Hepatocyte (in vitro differentiated cells): Measurements from ENCODE around the gene LIX1. TPM values are rescaled to one million over a fixed set of nuclear protein-coding genes. Genes with fewer than 3 reads are reported as not detected.

ENCODE experiments used
- DNase-seq: peaks from one replicate; pipeline ENCODE4 v3.0.0-alpha.2; 2016; ENCODE audit warnings: low spot score
- H2AFZ ChIP-seq: fragments of 200-600 bp; sonication (generic); 2 replicates; pipeline ENCODE4 v1.6.0; 2016; ENCODE audit warnings: antibody characterized with exemption, mild to moderate bottlenecking
- H3K27ac ChIP-seq: fragments of 200-600 bp; sonication (generic); 2 replicates; pipeline ENCODE4 v1.5.1; 2016; ENCODE audit warnings: mild to moderate bottlenecking
- H3K27me3 ChIP-seq: fragments of 200-600 bp; sonication (generic); 2 replicates; pipeline ENCODE4 v1.6.1; 2016
- H3K36me3 ChIP-seq: fragments of 200-600 bp; sonication (generic); replicated peaks from 2 replicates; pipeline ENCODE4 v1.5.1; 2016; ENCODE audit warnings: low read depth; ENCODE audit not compliant: insufficient read depth
- H3K4me1 ChIP-seq: fragments of 200-600 bp; sonication (generic); 2 replicates; pipeline ENCODE4 v1.5.1; 2016; ENCODE audit warnings: mild to moderate bottlenecking, moderate library complexity; ENCODE audit not compliant: insufficient read depth
- H3K4me2 ChIP-seq: fragments of 200-600 bp; sonication (generic); 2 replicates; pipeline ENCODE4 v1.6.0; 2016
- H3K4me3 ChIP-seq: fragments of 200-600 bp; sonication (generic); 2 replicates; pipeline ENCODE4 v1.5.1; 2016; ENCODE audit warnings: mild to moderate bottlenecking
- H3K79me2 ChIP-seq: fragments of 200-600 bp; sonication (generic); 2 replicates; pipeline ENCODE4 v1.6.0; 2017; ENCODE audit warnings: mild to moderate bottlenecking
- H3K9me2 ChIP-seq: fragments of 200-600 bp; sonication (generic); replicated peaks from 2 replicates; pipeline ENCODE4 v1.6.0; 2017; ENCODE audit warnings: mild to moderate bottlenecking; ENCODE audit not compliant: insufficient read depth
- H3K9me3 ChIP-seq: fragments of 200-600 bp; sonication (generic); 2 replicates; pipeline ENCODE4 v1.5.1; 2016; ENCODE audit warnings: low read depth, mild to moderate bottlenecking
- H4K20me1 ChIP-seq: fragments of 200-600 bp; sonication (generic); 2 replicates; pipeline ENCODE4 v1.6.0; 2016; ENCODE audit warnings: mild to moderate bottlenecking; ENCODE audit not compliant: insufficient read depth, poor library complexity, severe bottlenecking
- EZH2 ChIP-seq: fragments of 200-600 bp; sonication (generic); IDR thresholded peaks from 2 replicates; pipeline ENCODE4 v1.6.1; 2016; ENCODE audit warnings: antibody characterized with exemption, mild to moderate bottlenecking, borderline replicate concordance
- EZH2phosphoT487 ChIP-seq: fragments of 200-600 bp; sonication (generic); IDR thresholded peaks from one replicate; pipeline ENCODE4 v1.6.1; 2018; ENCODE audit warnings: antibody characterized with exemption, mild to moderate bottlenecking, low read depth, moderate library complexity; ENCODE audit not compliant: unreplicated experiment, severe bottlenecking
- WGBS: methylation state at CpG from one replicate; pipeline ENCODE4 v1.1.6; 2016; ENCODE audit warnings: low lambda C conversion rate; ENCODE audit errors: missing lambda C conversion rate; 5-methylcytosine and 5-hydroxymethylcytosine counted together
- polyA plus RNA-seq: library from polyadenylated mRNA; unstranded; fragments of >200 nt; fragmentation: Nextera tagmentation; extraction: Ambion mirVana; gene quantifications from 2 replicates; pipeline ENCODE4 v1.2.1, GENCODE V29; 2016
- total RNA-seq: library from RNA; depleted of rRNA; stranded (reverse); fragments of >200 nt; gene quantifications from 2 replicates; pipeline ENCODE4 v1.2.3, GENCODE V29; 2014
- TF ChIP-seq, protein P1 (sequence below): fragments of 200-600 bp; sonication (generic); IDR thresholded peaks from 2 replicates; pipeline ENCODE4 v1.5.1; 2016; ENCODE audit warnings: antibody characterized with exemption, mild to moderate bottlenecking; ENCODE audit not compliant: poor library complexity

The LIX1 gene
- total and polyA plus RNA-seq, 2 experiments from 2014 or later, result 4.3 to 6.2 TPM

DNA sequence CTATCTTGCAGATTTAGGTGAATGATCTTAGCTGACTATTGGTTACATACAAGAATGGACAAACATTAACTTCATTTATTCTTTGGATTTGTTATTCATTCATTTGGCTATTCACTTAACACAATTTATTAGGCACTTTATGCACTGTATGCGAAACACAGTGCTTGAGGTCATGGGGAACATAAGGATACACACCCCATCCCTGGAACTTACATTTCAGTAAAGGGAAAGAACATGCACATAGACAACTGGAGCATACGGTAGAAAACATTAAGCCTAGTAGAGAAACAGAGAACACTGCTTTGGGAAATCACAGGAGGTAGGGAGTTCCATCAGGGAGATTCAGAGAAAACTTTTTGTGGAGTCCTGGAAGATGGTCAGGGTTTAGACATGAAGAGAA lies 22.2 kb downstream of the LIX1 start:
- 72% methylated on average over 2 of the region's 2 CpGs for WGBS
- H3K4me1 ChIP-seq, result peaks cover 4% of the 10 kb centered on the region
- H4K20me1 ChIP-seq, result no peaks in the 10 kb centered on the region
- no peaks in the 10 kb centered on the region for H3K9me2 ChIP-seq
- no peak overlapping the region for H3K4me2 ChIP-seq
- no peak for TF ChIP-seq EZH2
- no peak for TF ChIP-seq EZH2phosphoT487
- TF ChIP-seq, protein P1, sequence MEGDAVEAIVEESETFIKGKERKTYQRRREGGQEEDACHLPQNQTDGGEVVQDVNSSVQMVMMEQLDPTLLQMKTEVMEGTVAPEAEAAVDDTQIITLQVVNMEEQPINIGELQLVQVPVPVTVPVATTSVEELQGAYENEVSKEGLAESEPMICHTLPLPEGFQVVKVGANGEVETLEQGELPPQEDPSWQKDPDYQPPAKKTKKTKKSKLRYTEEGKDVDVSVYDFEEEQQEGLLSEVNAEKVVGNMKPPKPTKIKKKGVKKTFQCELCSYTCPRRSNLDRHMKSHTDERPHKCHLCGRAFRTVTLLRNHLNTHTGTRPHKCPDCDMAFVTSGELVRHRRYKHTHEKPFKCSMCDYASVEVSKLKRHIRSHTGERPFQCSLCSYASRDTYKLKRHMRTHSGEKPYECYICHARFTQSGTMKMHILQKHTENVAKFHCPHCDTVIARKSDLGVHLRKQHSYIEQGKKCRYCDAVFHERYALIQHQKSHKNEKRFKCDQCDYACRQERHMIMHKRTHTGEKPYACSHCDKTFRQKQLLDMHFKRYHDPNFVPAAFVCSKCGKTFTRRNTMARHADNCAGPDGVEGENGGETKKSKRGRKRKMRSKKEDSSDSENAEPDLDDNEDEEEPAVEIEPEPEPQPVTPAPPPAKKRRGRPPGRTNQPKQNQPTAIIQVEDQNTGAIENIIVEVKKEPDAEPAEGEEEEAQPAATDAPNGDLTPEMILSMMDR, result no peak
- H3K27ac ChIP-seq, result no peak overlapping the region
- H3K79me2 ChIP-seq, result no peaks in the 10 kb centered on the region
- H3K4me3 ChIP-seq, result no peak overlapping the region
- no peaks in the 10 kb centered on the region for H3K36me3 ChIP-seq
- no peak for DNase-seq
- H3K9me3 ChIP-seq, result no peaks in the 10 kb centered on the region
- H2AFZ ChIP-seq, result no peak overlapping the region
- no peaks in the 10 kb centered on the region for H3K27me3 ChIP-seq

DNA sequence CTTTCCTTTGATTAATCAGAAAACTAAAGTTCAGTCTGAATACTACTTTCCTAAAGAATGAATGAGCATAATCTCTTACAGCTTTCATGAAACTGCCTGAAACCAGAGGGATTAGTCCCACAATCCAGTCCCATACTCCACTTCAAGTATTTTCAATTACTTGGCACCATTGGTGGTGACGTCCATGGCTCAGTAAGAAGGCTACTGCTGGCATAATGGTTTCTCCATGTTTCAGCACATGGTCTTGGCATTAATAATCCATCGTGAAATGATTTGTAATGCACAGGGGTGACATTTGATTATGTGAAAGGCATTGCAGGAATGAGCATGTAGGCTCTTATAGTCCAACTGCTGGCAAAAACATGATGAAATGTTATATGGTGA lies 23.4 kb downstream of the LIX1 start:
- H3K36me3 ChIP-seq, result no peaks in the 10 kb centered on the region
- no peak overlapping the region for H2AFZ ChIP-seq
- no peak overlapping the region for H3K4me2 ChIP-seq
- no peak overlapping the region for H3K27ac ChIP-seq
- H3K9me3 ChIP-seq, result no peaks in the 10 kb centered on the region
- H3K4me1 ChIP-seq, result peaks cover 4% of the 10 kb centered on the region
- H4K20me1 ChIP-seq, result no peaks in the 10 kb centered on the region
- 79% methylated on average over 2 of the region's 2 CpGs for WGBS
- no peaks in the 10 kb centered on the region for H3K27me3 ChIP-seq
- H3K9me2 ChIP-seq, result no peaks in the 10 kb centered on the region
- DNase-seq, result no peak
- no peak overlapping the region for H3K4me3 ChIP-seq
- H3K79me2 ChIP-seq, result no peaks in the 10 kb centered on the region
- TF ChIP-seq EZH2 (no peak), EZH2phosphoT487 (no peak)
- TF ChIP-seq, protein P1, result no peak

DNA sequence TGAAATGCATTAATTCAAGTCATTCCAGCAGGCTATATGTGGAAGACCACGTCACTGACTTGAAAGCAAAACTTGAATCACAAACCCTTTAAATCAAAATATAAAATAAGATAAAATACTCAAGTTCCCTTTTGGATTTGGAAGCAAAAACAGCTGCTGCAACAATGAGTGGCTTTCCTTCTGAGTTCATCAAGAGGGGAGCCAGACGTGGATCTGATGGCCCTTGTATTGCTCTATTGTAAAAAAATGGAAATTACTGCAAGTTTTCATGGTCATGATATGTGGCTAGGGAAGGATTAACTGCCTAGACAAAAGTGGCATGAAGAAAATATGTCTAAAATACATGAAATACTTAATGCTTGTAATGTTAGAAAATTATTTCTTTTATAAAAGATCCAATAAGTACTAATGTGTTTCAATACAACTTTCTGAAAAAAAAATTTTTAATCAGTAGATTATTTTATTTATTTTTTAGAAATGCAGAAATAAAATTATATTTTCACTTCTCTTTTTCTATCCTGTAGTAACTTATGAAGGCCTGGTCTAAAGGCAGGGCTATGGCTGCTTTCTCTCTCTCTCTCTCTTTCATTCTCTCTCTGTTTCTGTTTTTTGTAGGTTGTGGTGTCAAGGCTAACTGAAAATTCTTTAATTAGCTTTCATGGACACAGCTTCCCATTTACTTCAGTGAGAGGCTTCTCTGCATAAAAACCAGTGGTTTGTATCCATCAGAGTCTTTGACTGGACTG lies 24.0 kb downstream of the LIX1 start:
- WGBS, result 86% methylated on average over 2 of the region's 2 CpGs
- peaks cover 4% of the 10 kb centered on the region for H3K4me1 ChIP-seq
- H3K27ac ChIP-seq, result no peak overlapping the region
- no peaks in the 10 kb centered on the region for H3K36me3 ChIP-seq
- H3K27me3 ChIP-seq, result no peaks in the 10 kb centered on the region
- no peaks in the 10 kb centered on the region for H3K9me3 ChIP-seq
- TF ChIP-seq EZH2phosphoT487, result no peak
- TF ChIP-seq EZH2, result no peak
- TF ChIP-seq, protein P1, result no peak
- H2AFZ ChIP-seq, result no peak overlapping the region
- DNase-seq, result no peak
- no peak overlapping the region for H3K4me3 ChIP-seq
- H3K9me2 ChIP-seq, result no peaks in the 10 kb centered on the region
- no peaks in the 10 kb centered on the region for H4K20me1 ChIP-seq
- no peaks in the 10 kb centered on the region for H3K79me2 ChIP-seq
- H3K4me2 ChIP-seq, result no peak overlapping the region

DNA sequence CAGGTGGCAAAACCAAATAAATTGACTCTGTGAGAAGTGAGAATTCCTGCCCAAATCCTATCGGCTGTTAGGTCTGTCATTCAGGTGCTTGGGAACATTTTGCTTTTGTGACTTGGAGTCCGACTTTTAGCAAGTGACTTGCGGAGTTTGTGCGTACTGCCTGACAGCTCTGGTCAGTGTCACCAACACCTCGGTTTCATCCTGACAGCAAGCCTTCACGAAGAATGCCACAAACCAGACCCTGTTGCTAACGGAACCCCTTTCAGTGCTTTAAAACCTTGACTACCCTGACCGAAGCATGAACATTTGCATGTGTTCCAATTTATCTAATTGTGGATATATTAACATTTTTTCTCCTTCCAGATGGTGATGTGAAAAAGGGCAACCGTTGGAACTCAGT lies 26.5 kb downstream of the LIX1 start:
- Histone ChIP-seq H3K9me3 (no peaks in the 10 kb centered on the region), H2AFZ (no peak overlapping the region), H3K79me2 (no peaks in the 10 kb centered on the region), H3K27me3 (no peaks in the 10 kb centered on the region), H3K9me2 (no peaks in the 10 kb centered on the region), H3K4me1 (peaks cover 17% of the 10 kb centered on the region), H4K20me1 (no peaks in the 10 kb centered on the region), H3K27ac (no peak overlapping the region), H3K36me3 (no peaks in the 10 kb centered on the region), H3K4me2 (no peak overlapping the region), H3K4me3 (no peak overlapping the region)
- TF ChIP-seq EZH2, result no peak
- TF ChIP-seq, protein P1, result no peak
- no peak for DNase-seq
- WGBS, result 46% methylated on average over 9 of the region's 9 CpGs
